GM19463 (cell line): ENCODE data around the gene MYO1B.
A peak's percentile ranks its signal among the peaks of the same experiment; 100 is the strongest.

Experiments used
- ATAC-seq: cut with Tn5 transposase; IDR thresholded peaks from one replicate; pipeline ENCODE4 v1.9.1; 2021; ENCODE audit warnings: mild to moderate bottlenecking, moderate library complexity; ENCODE audit not compliant: unreplicated experiment

The MYO1B gene

DNA sequence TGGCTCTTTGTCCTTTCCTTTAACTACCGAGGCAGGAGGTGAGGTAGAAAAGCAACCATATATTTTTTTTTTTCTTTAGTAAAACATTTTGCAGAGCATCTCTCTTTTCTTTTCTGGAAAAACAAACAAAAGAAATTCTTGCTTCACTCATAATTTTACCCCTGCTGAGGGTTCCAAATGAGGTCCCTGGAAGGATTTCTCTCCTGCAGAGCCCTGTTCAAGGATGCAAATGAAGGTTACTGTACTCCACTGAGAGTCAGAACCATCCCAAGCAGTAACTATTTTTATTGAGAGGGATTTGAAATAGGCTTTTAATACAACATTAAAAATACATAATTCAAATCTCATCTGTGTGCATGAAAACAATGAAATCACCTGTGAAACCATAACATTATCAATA is 19.5 kb upstream of the MYO1B start:
- no peak for ATAC-seq

DNA sequence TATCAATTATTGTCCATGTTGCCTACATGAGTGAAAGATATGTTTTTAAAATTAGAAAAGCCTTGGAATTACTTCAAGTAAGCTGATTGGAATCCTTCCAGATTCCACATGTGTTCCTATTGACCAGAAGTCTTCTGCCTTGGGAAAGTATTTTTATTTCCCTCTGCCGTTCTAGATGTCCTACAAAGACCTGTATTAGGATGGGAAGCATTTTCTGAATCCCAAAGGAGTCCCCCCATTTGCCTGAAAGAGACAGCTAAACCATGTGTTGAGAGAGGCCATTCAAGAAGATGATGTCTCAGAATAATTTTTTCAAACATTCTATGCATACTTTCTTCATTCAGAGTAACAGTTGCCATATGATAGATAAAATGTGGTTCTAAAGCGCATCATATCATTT is 19.0 kb upstream of the MYO1B start:
- no peak for ATAC-seq

DNA sequence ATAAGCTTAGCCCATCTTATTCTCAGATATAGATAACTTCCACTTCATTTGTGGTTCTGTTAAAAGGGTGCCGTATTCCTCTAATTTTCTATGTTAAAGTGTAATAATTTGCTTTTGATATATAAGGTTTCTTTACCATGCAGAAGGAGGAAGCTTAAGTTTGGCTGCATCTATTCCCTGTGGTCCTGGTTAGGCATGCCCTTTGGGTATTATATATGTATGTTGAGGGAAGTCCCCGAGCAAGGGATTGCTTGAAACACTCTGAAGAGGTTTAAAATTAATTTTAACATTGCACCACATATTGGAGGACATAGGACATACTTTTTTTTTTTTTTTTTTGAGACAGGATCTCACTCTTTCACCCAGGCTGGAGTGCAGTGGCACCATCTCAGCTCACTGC is 16.9 kb upstream of the MYO1B start:
- ATAC-seq = no peak

DNA sequence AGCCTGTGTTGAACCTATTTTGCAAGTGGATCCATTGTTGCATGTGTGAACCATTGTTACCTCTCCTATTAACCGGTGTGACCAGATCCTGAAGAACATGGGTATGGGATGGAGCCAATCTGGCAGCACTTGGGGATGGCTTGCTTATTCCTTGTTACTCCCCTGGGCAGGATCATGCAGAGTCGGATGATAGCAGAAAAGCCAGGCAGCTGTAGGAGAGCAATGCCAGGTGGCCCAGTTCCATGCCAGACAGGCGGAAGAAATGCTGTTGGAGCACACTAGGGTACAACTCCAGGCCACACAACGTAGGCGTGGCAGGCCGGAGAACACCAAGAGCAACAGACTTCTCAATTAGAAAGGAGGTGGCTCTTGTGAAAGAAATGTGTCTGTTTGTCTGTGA is 16.3 kb upstream of the MYO1B start:
- no peak for ATAC-seq

DNA sequence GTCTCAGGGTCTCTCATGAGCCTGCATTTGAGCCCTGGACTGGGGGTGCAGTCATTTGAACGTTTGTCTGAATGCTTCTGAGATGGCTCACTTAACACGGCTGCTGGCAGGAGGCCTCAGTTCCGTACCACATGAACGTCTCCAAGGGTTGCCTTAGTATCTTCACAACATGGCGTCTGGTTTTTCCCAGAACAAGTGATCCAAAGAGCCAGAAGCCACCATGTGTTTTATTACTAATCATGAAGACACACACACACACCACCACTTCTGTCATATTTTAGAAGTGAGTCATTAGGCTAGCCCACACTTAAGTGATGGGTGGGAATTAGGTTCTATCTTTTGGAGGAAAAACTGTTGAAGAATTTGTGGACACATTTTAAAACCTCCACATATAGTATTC is 15.0 kb upstream of the MYO1B start:
- ATAC-seq = no peak

DNA sequence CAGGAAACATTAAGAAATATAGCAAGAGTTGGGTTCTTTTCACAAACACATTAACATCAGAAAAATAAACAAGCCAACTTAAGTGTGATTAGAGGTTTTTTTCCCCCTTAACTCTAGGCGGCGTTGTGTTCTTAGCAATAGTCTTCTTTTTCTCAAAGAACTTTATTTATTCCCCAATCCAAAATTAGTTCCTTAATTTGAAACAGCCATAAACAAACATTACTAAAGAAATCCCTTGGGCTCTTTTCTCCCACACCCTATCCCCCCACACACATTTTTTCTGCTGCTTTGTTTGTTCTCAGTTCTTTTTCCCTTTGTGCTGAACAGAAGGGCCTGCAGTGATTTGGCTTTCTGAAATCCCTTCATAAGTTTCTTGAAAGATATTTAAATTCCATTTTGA is 13.2 kb upstream of the MYO1B start:
- no peak for ATAC-seq

DNA sequence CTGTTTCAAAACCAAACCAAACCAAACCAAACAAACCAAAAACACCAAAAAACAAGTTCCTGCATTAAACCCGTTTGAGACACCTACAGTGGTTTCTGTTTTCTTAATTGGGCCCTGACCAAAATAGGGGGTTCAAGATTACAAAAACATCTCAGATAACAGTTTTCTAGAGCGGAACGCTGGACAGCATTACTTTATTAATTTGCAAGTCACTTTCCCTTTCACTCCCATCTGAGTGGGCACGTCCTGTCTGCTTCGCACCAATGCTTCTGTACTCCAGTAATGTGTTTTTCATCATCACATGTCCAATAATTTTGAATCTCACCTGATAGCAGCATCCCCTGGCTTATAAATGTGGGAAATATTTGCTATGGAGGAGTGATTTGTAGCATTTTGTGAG is 11.7 kb upstream of the MYO1B start:
- no peak for ATAC-seq

DNA sequence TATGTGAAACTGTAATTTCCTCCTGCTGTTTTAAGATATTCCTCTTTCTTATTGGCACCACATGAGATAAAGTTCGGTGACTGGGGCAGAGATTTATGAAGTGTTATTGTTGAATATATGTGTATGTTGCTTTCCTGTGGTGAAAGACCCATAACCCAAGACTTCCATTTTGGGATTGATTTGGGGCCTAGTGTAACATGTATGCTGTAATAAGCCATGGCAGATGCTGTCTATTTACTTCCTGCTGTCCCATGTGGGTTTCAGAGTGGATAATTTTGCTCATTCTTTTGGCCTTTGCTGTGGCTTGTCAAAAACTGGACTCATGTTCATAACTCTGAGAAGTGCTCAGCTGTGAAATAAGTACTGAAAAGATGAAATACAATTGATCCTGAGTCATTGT is 10.8 kb upstream of the MYO1B start:
- no peak for ATAC-seq

DNA sequence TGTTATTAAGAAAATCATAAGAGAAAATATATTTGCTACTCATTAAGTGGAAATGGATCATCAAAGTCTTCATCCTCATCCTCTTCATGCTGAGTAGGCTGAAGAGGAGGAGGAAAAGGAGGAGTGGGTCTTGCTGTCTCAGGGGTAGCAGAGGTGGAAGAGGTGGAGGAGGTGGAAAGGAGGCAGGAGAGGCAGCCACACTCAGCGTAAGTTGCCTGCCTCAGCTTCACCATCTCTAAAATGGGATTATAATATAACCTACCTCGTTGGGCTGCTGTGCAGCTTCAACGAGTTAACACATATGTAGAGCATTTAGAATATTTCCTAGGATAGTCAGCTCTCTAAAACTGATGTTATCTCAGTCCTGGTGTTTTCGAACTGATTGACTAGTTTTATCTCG is 4.3 kb upstream of the MYO1B start:
- ATAC-seq = no peak

DNA sequence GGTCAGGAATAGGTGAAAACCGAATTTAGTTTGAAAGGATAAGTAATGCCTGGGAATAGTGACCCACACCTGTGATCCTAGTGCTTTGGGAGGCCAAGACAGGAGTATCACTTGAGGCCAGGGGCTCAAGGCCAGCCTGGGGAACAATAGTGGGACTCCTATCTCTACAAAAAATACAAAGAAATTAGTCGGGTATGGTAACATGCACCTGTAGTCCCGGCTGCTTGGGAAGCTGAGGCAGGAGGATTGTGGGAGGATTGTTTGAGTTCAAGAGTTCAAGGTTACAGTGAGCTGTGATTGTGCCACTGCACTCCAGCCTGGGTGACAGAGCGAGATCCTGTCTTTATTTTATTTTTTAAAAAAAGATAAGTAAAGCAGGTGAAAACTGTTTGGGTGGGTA is 3.8 kb upstream of the MYO1B start:
- no peak for ATAC-seq

DNA sequence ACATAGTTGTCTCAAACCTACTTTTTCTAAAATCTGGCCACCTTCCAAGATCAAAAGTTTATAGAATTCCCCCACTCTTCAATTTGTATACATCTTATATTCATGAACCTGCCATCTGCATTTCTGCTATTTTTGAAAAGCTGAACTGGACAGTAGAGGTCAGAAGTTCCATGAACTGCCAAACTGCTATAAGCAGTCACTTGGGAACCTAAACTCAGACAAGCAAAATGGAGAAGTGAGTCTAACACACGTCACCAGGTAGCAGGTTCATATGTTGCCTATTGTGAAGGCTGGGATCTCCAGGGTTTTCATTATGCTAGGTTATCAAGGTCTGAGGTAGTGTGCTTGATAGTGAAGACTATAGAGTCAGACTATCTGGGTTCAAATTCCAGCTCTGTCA is 2.0 kb upstream of the MYO1B start:
- ATAC-seq = peak; percentile 14

DNA sequence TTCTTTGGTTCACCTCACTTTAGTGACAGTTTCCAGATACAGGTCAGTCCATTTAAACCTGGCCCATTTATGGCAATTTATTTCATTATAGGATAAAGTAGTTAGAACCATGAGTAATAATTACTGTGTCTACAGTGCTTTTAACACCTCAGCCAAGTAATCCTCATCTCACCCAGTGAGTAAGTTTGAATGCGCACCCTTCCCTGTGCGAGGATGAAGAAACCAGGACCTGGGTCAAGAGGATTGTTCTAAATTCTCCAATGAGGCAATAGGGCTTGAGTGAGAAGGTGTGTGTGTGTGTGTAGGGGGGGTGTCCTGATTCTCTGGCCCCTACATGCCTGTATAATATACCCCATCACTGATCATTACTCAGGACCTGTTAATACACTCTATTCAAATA is 854 bp upstream of the MYO1B start:
- ATAC-seq = no peak

DNA sequence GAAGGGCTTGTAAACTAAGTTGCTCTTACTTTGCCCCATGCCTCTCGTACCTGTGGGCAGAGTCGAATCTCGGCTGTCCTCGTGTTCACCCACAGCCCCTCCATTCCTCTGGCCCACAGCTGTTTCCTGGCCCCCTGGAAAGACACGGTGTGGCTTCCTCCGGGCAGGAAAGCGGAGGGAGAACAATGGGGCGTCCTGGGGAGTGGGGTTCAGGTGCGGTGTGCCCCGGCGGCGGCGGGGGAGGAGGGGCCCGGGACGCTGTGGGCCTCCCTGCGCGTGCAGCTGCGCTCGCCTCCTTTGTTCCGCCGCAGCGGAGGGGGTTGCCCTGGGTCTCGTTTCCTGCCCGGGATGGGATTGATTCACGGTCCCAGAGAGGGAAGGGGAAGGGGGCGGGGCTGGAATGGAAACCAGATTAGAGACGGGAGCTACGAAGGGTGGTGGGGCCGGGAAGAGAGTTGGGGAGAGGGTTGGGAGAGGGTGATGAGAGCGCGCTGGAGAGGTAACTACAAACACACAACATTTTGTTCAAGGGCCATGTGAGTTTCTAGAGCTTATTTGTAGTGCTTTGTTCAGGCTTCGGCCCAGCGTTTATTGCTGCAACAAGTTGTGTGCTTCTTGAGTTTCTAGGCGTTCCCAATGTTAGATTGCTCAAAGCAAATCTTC is 796 bp downstream of the MYO1B start:
- peak; percentile 20 for ATAC-seq

DNA sequence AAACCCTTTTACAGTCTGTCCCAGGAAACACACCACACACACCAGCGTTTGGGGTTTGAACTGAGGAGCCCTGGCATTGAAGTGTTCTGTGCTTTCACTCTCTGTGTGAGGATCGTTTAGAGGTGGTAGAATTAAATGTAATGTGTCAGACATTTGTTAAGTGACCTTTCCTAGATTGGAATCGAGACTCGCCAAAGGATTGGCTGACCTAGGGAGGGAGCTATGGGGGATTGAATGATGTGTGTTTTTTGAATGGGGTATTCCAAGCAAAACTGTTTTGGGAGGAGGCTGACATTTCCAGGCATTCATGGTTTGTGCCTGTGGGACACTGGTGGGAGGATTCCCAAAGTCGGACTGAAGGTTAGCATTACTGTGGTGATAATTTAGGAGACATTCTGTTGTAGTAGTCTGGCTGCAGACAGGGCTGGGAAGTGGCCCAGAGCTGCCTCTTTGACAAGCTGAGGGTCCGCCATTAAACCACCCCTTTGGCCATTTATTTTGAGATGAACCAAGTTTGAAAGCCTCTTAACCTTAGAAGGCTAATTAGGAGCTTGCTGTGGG is 1.7 kb downstream of the MYO1B start:
- ATAC-seq = no peak

DNA sequence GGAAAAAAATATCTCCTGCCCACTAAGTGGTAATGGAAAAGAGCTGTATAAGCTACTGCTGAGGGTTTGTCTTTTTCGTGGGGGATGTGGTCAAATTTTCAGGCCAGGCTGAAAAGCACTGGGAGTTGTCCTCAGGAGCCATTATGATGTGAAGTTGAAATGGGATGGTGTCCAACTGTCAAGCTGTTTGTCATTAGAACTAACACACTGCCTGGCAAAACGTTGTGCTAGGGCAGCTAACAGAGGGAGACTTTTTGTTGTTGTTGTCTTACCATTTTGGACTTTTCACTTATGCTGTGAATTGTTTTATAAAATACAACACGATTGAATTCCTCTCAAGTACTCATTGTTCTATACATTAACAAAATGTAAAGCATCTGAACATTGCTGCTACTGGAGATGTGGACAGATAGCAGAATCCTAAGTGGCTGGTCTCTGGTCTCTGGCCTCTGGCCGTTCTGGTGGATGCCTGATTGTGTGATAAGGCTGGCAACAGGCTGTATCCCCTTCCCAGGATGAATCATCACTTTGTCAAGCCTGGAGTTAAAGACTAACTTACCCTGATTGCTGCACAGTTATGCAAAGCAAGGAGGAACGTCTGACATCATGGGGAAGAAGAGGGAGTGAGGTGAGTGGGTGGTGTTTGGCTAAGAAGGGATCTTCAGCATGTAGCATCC is 2.3 kb downstream of the MYO1B start:
- ATAC-seq = peak; percentile 47

DNA sequence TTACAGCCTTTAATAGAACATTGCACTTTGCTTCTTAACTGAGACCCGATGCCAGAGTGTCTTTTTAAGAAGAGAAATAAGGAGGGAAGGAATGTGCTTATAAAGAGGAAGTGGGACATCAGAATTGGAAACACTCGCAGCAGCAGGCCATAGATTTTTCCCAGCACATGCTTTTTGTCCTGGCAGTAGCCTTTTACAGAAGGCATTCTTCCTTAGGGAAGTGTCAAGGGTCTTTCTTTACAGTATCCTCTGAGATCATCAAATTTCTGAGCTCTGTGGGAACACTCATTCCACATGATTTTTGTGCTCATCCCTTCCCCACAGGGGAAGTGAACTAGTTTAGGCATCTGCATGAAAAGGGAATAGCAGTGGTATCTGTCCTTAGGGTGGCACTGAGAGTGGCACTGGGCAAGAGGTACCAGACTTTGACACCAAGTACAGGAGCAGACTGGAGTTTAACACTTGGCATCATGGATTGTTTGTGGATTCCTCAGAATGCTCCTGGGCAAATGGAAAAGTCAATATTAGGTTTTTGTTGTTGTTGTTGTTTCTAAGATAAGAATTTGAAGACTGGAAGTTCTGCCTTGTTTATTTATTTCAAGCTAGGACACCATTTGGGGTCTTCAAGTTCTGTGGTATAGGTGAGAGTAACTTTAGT is 4.1 kb downstream of the MYO1B start:
- ATAC-seq = no peak

DNA sequence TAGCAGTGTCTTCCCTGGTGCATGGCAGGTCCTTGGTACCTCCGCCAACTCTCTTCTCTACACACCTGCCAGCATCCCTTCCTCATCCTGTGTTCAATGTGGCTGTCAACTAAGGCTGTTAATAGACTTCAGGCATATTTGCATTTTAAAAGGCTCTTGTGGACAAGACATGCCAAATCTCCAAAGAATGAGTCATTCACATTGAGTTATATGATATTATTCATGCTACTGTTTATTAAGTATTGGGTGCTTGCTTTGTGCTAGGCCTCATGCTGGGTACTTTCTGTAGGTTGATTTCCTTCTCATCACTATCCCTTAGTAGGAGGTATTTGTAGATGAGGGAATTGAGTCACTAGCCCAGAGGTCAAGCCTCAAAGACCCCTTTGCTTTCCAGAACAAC is 5.2 kb downstream of the MYO1B start:
- no peak for ATAC-seq

DNA sequence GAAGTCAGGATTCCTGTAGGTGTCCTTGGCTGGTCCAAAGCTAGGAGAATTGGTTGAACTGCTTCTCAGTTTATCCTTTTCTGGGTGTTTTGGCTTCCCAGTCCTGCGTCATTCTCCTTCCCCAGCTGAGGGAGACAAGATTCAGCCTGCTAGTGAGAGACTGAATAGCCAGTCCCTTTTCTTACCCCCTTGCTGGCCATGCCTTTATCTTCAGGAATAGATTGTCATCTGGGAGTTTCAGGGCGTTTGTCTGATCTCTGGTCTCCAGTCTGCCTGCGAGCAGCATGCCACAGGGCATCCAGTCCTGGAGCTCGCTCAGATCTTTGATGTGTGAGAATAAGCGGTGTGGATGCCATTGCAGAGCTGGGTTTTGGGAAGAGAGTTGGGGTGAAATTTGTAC is 5.8 kb downstream of the MYO1B start:
- ATAC-seq = no peak

DNA sequence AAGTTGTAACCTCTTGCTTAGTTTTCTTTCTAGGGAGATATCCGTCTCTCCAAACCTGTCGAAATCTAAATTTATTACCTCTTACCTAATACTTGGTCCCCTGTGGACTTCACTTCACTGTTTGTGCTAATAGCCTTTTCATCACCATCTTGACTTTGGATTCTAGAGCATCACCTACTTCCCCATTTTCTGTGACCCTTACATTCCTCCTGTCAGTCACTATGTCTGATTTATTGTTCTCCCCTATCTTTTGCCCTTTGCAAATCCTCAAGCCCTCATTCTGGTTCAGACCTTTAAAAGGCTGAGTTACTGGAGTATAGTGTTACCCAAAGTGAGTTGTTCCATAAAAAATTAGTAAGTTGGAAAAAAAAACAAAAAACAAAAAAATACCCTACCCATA is 7.5 kb downstream of the MYO1B start:
- ATAC-seq = no peak

DNA sequence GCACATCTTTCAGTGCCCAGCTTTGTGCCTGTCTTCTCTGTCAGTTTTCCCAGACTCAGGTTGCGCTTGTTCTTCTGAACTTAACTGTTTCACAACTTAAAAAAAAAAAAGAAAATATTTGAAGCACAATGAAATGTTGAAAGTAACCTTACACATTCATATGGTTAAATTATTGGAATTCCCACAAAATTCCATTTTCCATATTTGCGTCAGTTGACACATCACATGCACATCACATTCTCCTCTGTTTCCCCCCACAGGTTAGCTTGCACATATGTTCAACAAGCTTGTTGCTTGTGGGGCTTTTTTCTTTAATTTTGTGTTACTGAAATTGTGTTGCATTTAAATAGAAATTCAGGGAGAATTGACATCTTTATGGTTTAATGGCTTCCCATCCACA is 8.3 kb downstream of the MYO1B start:
- no peak for ATAC-seq

DNA sequence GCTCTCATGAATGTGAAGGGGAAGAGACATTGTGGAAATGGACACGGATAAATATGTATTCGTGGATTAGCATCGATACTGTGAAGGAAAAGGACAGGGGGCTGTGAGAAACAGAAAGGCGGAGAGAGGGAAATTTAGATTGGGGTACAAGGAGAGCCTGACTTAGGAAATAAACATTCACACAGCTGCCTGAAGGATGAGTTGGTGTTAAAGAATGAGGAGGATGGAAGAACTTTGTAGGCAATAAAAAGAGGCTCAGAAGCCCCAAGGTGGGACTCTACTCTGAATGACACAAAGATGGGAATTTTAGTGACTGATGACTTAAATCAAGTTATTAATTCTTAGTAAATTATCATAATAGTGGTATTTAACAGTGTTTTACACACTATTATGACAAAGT is 10.1 kb downstream of the MYO1B start:
- no peak for ATAC-seq

DNA sequence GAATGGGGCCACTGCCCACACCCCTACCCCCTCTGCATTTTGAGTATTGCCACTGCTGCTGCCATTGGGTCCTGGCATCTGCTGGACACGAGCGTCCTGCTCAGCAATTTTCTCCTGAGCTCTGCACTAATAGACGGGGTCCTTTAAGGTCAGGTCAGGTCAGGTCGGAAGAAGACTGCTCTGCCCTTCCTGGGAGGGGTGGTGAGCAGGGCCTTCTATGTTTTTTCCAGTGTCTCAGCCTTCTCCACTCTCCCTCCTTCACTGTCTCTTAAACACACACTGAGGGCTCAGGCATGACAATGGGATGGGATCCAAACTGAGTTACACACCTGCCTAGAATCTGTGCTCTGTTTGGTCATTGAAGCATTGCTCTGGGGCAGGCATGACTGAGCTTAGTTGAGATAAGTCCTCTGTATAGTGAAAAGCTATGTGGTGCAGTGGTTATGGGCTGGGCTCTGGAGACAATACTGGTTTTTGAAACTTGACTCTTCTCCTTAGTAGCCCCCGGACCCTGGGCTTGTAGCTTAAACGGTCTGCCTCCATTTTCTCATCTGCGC is 10.6 kb downstream of the MYO1B start:
- no peak for ATAC-seq
